GM19043 (cell line): ENCODE data around the gene PDRG1.
"Not testable (repeated sequence)": the region's sequence is repeated elsewhere in the genome, so short reads cannot be mapped to it uniquely, and the experiment has no call there.

Experiments used
- ATAC-seq: cut with Tn5 transposase; IDR thresholded peaks from one replicate; pipeline ENCODE4 v1.9.1; 2021; ENCODE audit warnings: low read depth; ENCODE audit not compliant: unreplicated experiment

The PDRG1 gene

DNA sequence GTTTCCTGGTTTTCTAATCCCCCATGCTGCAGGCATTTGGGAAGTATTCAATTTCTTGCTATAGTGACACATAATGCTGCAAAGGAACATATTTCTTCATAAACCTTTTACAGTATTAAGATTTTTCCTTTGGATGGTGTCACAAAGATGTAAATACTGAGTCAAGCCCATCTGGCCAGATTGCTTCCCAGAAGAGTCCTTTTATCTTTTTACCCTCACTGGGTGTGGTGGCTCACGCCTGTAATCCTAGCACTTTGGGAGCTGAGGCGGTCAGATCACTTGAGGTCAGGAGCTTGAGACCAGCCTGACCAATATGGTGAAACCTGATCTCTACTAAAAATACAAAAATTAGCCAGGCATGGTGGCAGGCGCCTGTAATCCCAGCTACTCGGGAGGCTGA, 22.2 kb downstream of the PDRG1 start:
- ATAC-seq = not testable (repeated sequence)

- ATAC-seq = no peak
Observed at GRCh38 chr20:31927627-31928159, 24.2 kb downstream of the PDRG1 start.

GRCh38 chr20:31926493-31926892, 25.4 kb downstream of the PDRG1 start:
- ATAC-seq = no peak

GRCh38 chr20:31925631-31926030, 26.2 kb downstream of the PDRG1 start:
- ATAC-seq = no peak

DNA sequence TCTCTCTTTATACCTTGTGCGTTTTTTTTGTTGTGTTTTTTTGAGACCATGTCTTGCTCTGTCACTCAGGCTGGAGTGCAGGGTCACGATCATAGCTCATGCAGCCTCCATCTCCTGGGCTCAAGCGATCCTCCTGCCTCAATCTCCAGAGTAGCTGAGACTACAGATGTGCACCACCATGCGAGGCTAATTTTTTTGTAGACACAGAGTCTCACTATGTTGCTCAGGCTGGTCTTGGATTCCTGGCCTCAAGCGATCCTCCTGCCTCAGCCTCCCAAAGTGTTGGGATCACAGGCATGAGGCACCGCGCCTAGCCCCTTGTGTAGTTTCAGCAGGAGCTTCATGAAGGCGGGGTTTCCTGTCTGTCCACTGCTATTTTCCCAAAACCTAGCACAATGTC, 27.3 kb downstream of the PDRG1 start:
- ATAC-seq = no peak

DNA sequence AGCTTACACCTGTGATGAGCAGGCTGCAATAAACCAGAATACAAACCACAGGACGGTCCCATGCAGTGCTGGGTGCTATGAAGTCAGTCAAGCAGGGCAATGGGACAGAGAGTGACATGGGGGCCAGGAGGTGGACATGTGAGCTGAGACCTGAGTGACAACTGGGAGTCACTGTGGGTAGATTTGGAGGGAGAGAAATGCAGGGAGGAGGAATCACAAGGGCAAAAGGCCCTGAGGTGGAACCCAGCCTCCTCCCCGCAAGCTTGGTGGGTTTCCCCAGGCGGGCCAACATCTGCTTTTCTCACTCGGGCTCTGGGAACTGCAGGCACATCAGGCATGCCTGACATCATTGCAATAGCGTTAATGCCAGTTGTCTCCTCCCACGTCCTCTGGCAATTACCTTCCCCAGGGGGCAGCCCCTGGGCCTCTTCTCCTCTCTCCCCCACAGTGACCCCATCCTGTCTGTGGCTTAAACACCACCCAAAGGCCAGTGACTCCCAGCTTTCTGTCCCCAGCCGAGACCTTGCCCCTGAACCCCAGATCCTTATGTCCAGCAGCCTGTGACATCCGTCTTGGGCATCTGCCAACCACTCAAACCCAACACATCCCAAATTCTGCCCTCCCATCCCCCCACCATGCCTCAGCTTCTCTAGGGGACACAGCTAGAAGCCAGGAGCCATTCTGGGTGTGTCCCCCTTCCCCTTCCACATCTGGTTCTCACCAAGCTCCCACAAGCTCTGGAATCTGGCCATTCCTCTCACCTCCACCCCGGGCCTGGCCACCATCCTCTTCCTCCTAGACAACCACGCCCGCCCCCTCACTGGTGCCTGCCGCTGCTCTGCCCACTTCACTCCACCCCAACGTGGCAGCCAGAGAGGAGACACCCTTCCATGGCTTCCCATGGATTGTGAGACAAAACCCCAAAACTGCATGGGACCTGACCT, 28.2 kb downstream of the PDRG1 start:
- no peak for ATAC-seq

- no peak for ATAC-seq
Observed at GRCh38 chr20:31922588-31922987, 29.3 kb downstream of the PDRG1 start.

DNA sequence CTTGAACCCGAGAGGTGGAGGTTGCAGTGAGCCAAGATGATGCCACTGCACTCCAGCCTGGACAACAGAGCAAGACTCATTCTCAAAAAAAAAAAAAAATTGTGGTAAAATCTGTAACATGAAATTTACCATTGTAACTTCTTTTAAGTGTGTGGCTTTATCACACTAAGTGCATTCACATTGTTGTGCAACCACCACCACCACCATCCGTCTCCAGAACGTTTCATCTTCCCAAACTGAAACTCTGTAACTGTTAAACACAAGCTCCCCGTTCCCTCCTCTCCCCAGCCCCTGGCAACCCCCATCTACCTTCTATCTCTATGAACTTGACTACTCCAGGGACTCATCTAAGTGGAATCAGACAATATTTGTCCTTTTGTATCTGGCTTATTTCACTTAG, 29.7 kb downstream of the PDRG1 start:
- no peak for ATAC-seq

DNA sequence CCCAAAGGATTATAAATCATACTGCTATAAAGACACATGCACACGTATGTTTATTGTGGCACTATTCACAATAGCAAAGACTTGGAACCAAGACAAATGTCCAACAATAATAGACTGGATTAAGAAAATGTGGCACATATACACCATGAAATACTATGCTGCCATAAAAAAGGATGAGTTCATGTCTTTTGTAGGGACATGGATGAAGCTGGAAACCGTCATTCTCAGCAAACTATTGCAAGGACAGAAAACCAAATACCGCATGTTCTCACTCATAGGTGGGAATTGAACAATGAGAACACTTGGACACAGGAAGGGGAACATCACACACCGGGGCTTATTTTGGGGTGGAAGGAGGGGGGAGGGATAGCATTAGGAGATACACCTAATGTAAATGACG, 30.4 kb downstream of the PDRG1 start:
- ATAC-seq = not testable (repeated sequence)

DNA sequence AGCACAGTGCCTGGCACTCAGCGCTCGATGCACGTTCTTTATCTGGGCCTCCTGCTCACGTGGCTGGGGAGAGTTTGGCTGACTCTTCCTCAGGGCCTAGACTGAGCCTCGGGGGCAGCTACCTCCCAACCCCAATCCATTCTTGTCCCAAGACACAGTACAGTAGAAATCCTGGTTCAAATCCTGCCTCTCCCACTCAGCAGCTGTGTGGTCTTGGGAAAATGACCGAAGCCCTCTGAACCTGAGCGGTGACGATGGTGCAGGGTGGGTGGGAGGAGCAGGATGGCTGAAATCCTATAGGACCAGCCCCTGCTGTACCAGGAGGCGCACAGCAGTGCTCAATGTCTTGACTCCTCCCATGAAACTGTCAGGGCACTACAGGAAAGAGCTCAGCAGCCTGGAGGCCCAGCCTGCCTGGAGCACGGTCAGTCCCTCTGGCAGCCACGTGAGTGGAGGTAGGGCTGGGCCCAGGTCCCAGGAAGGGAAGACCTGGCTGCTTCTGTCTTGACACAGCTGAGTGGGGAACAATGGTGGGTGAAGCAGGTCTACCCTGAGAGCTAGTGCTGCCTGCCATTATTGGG, 31.5 kb downstream of the PDRG1 start:
- ATAC-seq = no peak

- ATAC-seq = no peak
Observed at GRCh38 chr20:31919410-31920155, 32.3 kb downstream of the PDRG1 start.

GRCh38 chr20:31918466-31919105, 33.3 kb downstream of the PDRG1 start:
- no peak for ATAC-seq

DNA sequence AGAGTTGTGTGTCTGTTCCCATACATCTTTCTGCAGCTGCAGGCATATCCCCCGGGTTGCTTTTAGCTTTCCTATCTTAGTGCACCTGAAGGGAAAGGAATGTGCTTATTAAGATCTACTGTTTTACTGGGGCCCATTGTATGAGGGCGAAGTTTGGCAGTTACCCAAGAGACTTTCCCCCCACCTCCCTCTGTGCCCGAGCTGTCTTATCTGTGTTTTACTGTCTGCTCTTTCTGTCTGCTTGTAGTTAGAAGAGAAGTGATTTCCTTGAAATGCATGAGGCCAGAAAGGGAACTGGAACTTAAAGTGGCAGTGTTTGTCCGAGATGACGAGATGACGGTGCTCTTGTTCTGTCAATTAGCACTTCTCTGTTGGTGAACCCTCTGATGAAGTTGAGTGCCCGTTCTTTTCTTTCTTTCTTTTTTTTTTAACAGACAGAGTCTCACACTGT, 33.9 kb downstream of the PDRG1 start:
- ATAC-seq = not testable (repeated sequence)

DNA sequence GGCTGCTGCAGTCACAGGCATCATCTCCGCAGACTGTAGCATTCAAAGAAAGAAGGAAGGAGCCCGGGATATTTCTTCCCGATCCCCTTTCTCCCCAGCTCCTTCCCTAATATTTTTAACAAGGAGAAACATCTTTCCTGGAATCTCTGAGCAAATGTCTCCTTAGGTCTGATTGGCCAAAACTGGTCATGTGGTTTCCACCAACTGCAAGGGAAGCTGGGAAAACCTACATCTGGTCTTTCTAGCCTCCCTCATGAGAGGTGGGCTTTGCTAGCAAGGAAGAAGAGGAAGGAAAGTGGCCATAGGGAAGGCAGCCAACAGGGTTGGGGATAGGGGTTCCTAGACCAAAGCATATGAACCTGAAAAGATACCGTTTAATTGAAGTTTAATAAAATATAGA, 35.1 kb downstream of the PDRG1 start:
- no peak for ATAC-seq

- no peak for ATAC-seq
Observed at GRCh38 chr20:31915491-31916280, 36.2 kb downstream of the PDRG1 start.

DNA sequence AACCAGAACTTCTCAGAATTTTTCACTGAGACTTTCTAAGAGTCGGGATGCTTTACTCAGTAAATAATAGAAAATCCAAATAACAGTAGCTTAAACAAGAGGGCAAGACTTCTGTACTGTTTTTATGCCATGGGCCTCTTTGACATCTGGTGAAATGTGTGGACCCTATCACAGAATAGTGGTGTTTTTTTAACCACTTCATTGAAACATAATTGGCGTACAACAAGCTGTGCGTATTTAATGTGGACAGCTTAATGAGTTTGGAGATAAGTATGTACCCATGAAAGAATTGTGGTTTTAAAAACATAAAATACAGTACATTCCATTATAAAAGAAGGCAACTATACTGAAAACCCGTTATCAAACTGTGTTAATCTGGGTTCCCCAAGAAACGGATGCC, 37.7 kb downstream of the PDRG1 start:
- ATAC-seq = no peak

GRCh38 chr20:31913431-31914157, 38.3 kb downstream of the PDRG1 start:
- ATAC-seq = no peak

- no peak for ATAC-seq
Observed at GRCh38 chr20:31910071-31910803, 41.6 kb downstream of the PDRG1 start.
